Measurements from ENCODE around the gene GRK4.
"Not testable (repeated sequence)": the region's sequence is repeated elsewhere in the genome, so short reads cannot be mapped to it uniquely, and the experiment has no call there.

GRK4 gene

DNA sequence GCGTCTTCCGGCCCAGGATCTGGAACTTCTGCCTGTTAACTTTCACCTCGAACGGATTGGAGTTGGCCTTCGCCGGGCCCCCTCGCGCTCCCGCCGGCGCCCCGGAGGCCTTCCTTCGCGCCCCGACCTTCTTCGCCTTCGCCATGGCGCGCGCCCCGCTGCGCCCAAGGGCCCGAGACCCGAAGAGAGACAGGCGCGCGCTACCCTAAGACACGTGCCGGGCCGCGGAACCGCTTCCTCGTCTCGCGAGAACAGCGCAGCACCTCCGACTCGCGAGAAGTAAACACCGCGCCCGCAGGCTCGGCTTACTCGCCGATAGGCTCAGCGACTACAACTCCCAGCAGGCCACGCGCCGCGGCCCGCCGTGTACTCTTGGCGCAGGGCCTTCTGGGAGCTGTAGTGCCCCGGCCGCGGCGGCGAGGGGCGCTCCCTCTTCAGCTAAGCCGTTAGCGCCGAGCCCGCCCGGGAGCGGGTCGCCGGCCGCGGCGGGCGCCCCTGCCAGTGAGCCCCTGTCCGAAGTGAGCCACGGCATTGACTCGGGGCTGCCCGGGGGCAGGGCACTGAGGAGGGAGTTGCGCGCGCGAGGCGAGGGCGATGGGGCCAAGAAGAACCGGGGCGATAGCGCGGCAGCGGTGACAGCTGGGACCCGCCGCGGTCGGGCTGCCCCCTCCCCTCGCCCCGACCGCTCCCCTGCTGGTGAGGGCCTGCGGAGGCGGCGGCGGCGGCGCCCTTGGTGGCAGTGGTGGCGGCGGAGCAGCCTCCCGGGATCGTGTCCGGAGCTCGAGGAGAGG lies at the start of gene GRK4, which contains the start of gene NOP14:
Gene GRK4 (plus strand): TSS at position 397 of the 791 bp plus-strand sequence. CDS start 500 bp downstream, outside the sequence.
Gene NOP14 (minus strand): TSS at position 232 of the 791 bp plus-strand sequence. CDS start 87 bp downstream, at position 145.
- TF ChIP-seq CTCF (IDR thresholded peaks at IDR 0.05; ENCODE audit: borderline replicate concordance, insufficient read depth, low read depth, low read length) = peak; percentile 37; the same call in 1 of the 2 replicates
- H3K4me3 ChIP-seq (ENCODE audit: low read depth, low read length) = peak within 1 kb of the TSS; percentile 83

DNA sequence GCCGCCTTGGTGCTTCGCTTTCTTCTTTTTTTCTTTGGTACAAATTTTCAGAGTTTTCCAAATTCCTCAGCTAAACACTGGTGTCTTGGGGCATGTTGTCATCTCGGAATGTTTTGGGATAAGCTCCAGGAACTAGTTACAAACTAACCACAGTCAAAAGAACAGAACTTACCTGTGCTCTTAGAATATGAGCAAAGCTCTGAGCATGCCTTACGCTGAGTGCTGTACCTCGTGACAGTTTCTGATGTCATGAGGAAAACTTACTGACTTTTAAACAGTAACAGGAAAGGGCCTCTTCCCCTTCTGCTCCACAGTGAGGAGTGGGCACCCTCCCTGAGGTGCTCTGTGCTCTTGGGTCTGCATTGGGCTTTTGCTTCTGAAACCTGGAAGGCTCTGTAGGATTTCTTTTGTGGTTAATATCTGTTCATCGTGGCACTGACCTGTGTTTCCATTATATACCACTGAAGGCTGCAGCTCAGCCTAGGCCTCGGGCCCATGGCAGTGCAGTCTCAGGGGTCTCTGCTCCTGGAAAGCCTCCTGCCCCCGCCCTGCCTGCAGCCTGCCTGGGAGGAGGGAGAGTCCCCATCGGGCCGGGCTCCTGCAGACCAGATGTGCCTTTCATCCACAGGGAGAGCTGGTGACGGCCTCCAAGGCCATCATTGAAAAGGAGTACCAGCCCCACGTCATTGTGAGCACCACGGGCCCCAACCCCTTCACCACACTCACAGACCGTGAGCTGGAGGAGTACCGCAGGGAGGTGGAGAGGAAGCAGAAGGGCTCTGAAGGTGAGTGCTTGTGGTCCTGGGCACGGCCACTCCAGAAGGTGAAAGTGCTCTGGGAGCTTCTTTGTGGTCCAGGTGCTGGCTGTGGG lies 48.9 kb upstream of the GRK4 start:
- no peak overlapping the region for H3K4me3 ChIP-seq (ENCODE audit: low read depth, low read length)
- TF ChIP-seq CTCF (IDR thresholded peaks at IDR 0.05; ENCODE audit: borderline replicate concordance, insufficient read depth, low read depth, low read length) = no peak

- no peak overlapping the region for H3K4me3 ChIP-seq (ENCODE audit: low read depth, low read length)
- TF ChIP-seq CTCF (IDR thresholded peaks at IDR 0.05; ENCODE audit: borderline replicate concordance, insufficient read depth, low read depth, low read length) = no peak
Measured at GRCh38 chr4:2915789-2916188, 47.6 kb upstream of the GRK4 start.

- H3K4me3 ChIP-seq (ENCODE audit: low read depth, low read length) = not testable (repeated sequence)
Measured at GRCh38 chr4:2916696-2917095, 46.7 kb upstream of the GRK4 start.

GRCh38 chr4:2918300-2918699 lies 45.1 kb upstream of the GRK4 start:
- not testable (repeated sequence) for H3K4me3 ChIP-seq (ENCODE audit: low read depth, low read length)

- not testable (repeated sequence) for H3K4me3 ChIP-seq (ENCODE audit: low read depth, low read length)
Measured at GRCh38 chr4:2918714-2919113, 44.7 kb upstream of the GRK4 start.

DNA sequence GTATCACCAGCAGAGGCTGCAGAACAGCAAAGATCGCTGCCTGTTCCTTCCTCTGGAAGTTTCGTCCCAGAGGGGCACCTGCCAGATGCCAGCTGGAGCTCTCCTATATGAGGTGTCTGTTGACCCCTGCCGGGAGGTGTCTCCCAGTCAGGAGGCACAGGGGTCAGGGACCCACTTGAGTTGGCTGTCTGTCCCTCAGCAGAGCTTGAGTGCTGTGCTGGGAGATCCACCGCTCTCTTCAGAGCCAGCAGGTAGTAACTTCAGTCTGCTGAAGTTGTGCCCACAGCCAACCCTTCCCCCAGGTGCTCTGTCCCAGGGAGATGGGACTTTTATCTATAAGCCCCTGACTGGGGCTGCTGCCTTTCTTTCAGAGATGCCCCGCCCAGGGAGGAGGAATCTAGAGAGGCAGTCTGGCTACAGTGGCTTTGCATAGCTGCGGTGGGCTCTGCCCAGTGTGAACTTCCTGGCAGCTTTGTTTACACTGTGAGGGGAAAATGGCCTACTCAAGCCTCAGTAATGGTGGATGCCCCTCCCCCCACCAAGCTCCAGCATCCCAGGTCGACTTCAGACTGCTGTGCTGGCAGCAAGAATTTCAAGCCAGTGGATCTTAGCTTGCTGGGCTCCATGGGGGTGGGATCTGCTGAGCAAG lies 40.8 kb upstream of the GRK4 start:
- H3K4me3 ChIP-seq (ENCODE audit: low read depth, low read length) = not testable (repeated sequence)

DNA sequence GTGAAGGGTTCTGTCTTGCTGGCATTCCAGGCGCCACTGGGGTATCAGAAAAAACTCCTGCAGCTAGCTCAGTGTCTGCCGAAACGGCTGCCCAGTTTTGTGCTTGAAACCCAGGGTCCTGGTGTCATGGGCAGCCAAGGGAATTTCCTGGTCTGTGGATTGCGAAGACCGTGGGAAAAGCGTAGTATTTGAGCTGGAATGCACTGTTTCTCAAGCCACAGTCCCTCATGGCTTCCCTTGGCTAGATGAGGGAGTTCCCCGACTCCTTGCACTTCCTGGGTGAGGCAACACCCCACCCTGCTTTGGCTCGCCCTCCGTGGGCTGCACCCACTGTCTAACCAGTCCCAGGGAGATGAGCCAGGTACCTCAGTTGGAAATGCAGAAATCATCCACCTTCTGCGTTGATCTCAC lies 40.2 kb upstream of the GRK4 start:
- TF ChIP-seq CTCF (IDR thresholded peaks at IDR 0.05; ENCODE audit: borderline replicate concordance, insufficient read depth, low read depth, low read length) = no peak
- no peak overlapping the region for H3K4me3 ChIP-seq (ENCODE audit: low read depth, low read length)

DNA sequence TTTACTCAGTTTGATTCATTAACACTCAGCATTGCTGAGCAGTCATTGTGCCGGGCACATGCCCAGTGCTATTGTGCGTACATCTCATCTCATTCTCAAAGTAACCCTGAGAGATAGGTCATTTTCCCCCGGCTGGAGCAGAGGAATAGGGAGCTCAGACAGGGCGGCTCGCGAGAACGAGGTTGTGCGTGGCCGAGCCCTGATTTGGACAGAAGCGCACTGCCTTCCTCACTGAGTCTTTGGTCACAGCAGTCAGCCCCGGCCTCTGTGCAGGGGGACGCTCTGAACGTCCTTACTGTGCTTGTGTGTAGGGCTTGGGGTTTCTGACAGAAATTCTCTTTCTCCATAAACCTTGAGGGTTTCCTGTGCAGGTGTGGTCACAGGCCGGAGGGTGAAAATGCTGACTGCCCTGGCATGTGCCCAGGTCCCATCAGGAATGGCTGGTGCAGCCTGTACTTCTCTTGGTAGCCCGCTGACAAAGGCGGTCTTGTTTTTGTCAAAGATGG lies 39.6 kb upstream of the GRK4 start:
- H3K4me3 ChIP-seq (ENCODE audit: low read depth, low read length) = no peak overlapping the region
- TF ChIP-seq CTCF (IDR thresholded peaks at IDR 0.05; ENCODE audit: borderline replicate concordance, insufficient read depth, low read depth, low read length) = no peak

All from GM12875 (cell line).